MM.1S (cell line): ENCODE measurements around the gene CDCA8.

Experiments used
- CTCF ChIP-seq: fragments of 300-600 bp; sonication (generic); IDR thresholded peaks from 2 replicates; pipeline ENCODE4 v1.5.1; 2016; ENCODE audit warnings: antibody characterized with exemption, low read length, mixed read lengths
- EZH2 ChIP-seq: fragments of 300-600 bp; sonication (generic); optimal IDR thresholded peaks from 2 replicates; pipeline ENCODE3; 2017; ENCODE audit warnings: low read depth, mild to moderate bottlenecking, antibody characterized with exemption, low read length, mixed read lengths

GRCh38 chr1:37722181-37723071 is 30.1 kb downstream of the CDCA8 start:
- no peak for TF ChIP-seq EZH2
- TF ChIP-seq CTCF: no peak
